K562 (cell line): ENCODE results near the gene NT5C1A. TPM values are rescaled to one million over a fixed set of nuclear protein-coding genes. Genes with fewer than 3 reads are reported as not detected.

Experiments used
- ARID1B ChIP-seq: fragments of 450-650 bp; IDR thresholded peaks from 2 replicates; pipeline ENCODE4 v1.6.1; 2016; ENCODE audit warnings: antibody characterized with exemption, mild to moderate bottlenecking, inconsistent platforms
- C11orf30 ChIP-seq: fragments of 450-650 bp; IDR thresholded peaks from 2 replicates; pipeline ENCODE4 v1.6.1; 2016; ENCODE audit warnings: low read depth, mild to moderate bottlenecking
- CBX1 ChIP-seq: sonication (generic); IDR thresholded peaks from 2 replicates; pipeline ENCODE4 v1.6.1; 2016; ENCODE audit warnings: antibody characterized with exemption, low read depth, mild to moderate bottlenecking
- ELF2 ChIP-seq: fragments of 250-450 bp; sonication (Bioruptor Pico); IDR thresholded peaks from 2 replicates; pipeline ENCODE4 v1.5.0; 2021; ENCODE audit warnings: mild to moderate bottlenecking
- FOXK2 ChIP-seq, 2 experiments: fragments of 450-650 bp; IDR thresholded peaks in 1 of 2; conservative IDR thresholded peaks in 1 of 2; 2 replicates each; pipeline ENCODE4 v1.6.1; 2016; ENCODE audit warnings: low read depth in 2 of 2, mild to moderate bottlenecking in 1 of 2
- KLF10 ChIP-seq: fragments of 250-450 bp; sonication (Bioruptor Pico); IDR thresholded peaks from 2 replicates; pipeline ENCODE4 v1.6.1; 2021; ENCODE audit warnings: matching md5 sums
- MAFG ChIP-seq: fragments of 450-650 bp; conservative IDR thresholded peaks from 2 replicates; pipeline ENCODE4 v1.6.1; 2016; ENCODE audit warnings: missing genetic modification characterization, missing compliant biosample characterization
- NFE2 ChIP-seq: IDR thresholded peaks from 2 replicates; pipeline ENCODE4 v1.6.1; 2014; ENCODE audit warnings: antibody characterized with exemption, low read depth
- NFE2L1 ChIP-seq: fragments of 450-650 bp; IDR thresholded peaks from 2 replicates; pipeline ENCODE4 v1.6.1; 2016; ENCODE audit warnings: missing genetic modification characterization, low read depth, mild to moderate bottlenecking, missing compliant biosample characterization, moderate library complexity, borderline replicate concordance
- PHTF2 ChIP-seq: fragments of 250-450 bp; sonication (Bioruptor Pico); IDR thresholded peaks from 2 replicates; pipeline ENCODE4 v1.5.0; 2021; ENCODE audit warnings: mild to moderate bottlenecking
- PML ChIP-seq: IDR thresholded peaks from 2 replicates; pipeline ENCODE4 v1.6.1; 2012; ENCODE audit warnings: low read length, inconsistent platforms
- POLR3A ChIP-seq: IDR thresholded peaks from 2 replicates; pipeline ENCODE4 v1.6.1; 2011; ENCODE audit warnings: borderline replicate concordance, mild to moderate bottlenecking, moderate library complexity; ENCODE audit not compliant: insufficient read length, insufficient read depth; ENCODE audit errors: extremely low read depth
- RBFOX2 ChIP-seq: fragments of 200-400 bp; formaldehyde crosslinking; IDR thresholded peaks from 2 replicates; pipeline ENCODE4 v1.6.1; 2017; ENCODE audit warnings: low read depth, mild to moderate bottlenecking, low read length, moderate library complexity
- SIRT6 ChIP-seq: IDR thresholded peaks from one replicate; pipeline ENCODE4 v1.6.1; 2012; ENCODE audit warnings: low read depth, mild to moderate bottlenecking, control low read depth, inconsistent platforms, low read length, moderate library complexity
- SMARCA5 ChIP-seq: fragments of 450-650 bp; IDR thresholded peaks from 2 replicates; pipeline ENCODE4 v1.6.1; 2016
- SMARCE1 ChIP-seq: fragments of 450-650 bp; IDR thresholded peaks from 2 replicates; pipeline ENCODE4 v1.7.1; 2016; ENCODE audit warnings: mild to moderate bottlenecking
- SRSF9 ChIP-seq: fragments of 200-400 bp; formaldehyde crosslinking; IDR thresholded peaks from 2 replicates; pipeline ENCODE4 v1.6.1; 2017; ENCODE audit warnings: low read depth, low read length, borderline replicate concordance
- SUPT5H ChIP-seq: fragments of 450-650 bp; IDR thresholded peaks from 2 replicates; pipeline ENCODE4 v1.6.1; 2016
- ZSCAN32 ChIP-seq: fragments of 450-650 bp; formaldehyde crosslinking; IDR thresholded peaks from 2 replicates; pipeline ENCODE4 v1.4.0; 2020; ENCODE audit warnings: mild to moderate bottlenecking, moderate library complexity
- polyA plus RNA-seq, 8 experiments: library from polyadenylated mRNA; depleted of rRNA in 4 of 8; stranded (reverse) in 5 of 8; unstranded in 3 of 8; fragments of >200 nt; fragmentation: Nextera tagmentation in 2 of 8; fragmentation: Illumina TruSeq in 1 of 8; extraction: Ambion mirVana in 2 of 8; extraction: Trizol in 1 of 8; gene quantifications; 2 replicates each; pipeline versions ENCODE4 v1.2.1 to v1.2.3, GENCODE V29; 2011 to 2014; ENCODE audit warnings: inconsistent platforms in 1 of 8, missing spikeins in 1 of 8
- total RNA-seq, 7 experiments: library from RNA; depleted of rRNA in 6 of 7; stranded (reverse); fragments of >200 nt in 6 of 7; fragmentation: Illumina TruSeq in 2 of 7; extraction: Trizol in 2 of 7; gene quantifications; 2 replicates each; pipeline versions ENCODE4 v1.2.1 to v1.2.3, GENCODE V29; 2011 to 2021; ENCODE audit warnings: low replicate concordance in 1 of 7
- TF ChIP-seq, protein P1 (sequence below): fragments of 250-450 bp; sonication (Bioruptor Pico); IDR thresholded peaks from 2 replicates; pipeline ENCODE4 v1.9.0; 2021; ENCODE audit warnings: mild to moderate bottlenecking, inconsistent platforms
- TF ChIP-seq, protein P2 (sequence below): sonication (generic); formaldehyde crosslinking; IDR thresholded peaks from 2 replicates; pipeline ENCODE4 v1.8.1; 2022; ENCODE audit warnings: missing genetic modification reagents
- TF ChIP-seq, protein P3 (sequence below): fragments of 450-650 bp; IDR thresholded peaks from 2 replicates; pipeline ENCODE4 v1.6.1; 2017; ENCODE audit warnings: antibody characterized with exemption
- TF ChIP-seq, protein P4 (sequence below): fragments of 200-800 bp; sonication (Bioruptor generic); IDR thresholded peaks from 2 replicates; pipeline ENCODE4 v1.6.1; 2017; ENCODE audit warnings: missing genetic modification characterization, missing compliant biosample characterization

Gene NT5C1A
- total and polyA plus RNA-seq, 9 of the 15 experiments (the other 6 are each of a cell fraction or from before 2014, with no cell fraction given), result not detected

DNA sequence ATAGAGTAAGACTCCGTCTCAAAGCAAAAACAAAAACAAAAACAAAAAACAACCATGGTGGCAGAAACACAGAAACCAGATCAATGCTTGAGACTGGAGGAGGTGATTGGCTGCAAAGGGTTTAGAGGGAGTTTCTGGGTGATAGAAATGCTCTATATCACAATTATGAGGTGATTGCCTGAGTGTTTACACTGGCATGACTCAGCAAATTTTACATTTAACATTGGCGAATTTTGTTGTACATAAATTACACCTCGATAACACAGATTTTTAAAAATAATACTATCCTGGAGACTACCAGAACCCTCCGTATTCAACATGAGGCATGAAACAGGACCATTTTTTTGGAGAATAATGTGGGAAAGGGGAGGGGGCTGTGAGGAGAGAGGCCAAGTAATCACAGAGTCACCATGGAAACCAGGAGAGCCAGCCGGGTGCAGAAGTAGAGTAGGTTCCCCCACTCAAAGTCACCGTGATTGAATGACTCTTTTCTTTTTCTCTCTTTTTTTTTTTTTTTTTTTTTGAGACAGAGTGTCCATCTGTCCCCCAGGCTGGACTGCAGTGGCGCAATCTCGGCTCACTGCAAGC, 56.7 kb downstream of the NT5C1A start (continued):
- TF ChIP-seq, protein P1, sequence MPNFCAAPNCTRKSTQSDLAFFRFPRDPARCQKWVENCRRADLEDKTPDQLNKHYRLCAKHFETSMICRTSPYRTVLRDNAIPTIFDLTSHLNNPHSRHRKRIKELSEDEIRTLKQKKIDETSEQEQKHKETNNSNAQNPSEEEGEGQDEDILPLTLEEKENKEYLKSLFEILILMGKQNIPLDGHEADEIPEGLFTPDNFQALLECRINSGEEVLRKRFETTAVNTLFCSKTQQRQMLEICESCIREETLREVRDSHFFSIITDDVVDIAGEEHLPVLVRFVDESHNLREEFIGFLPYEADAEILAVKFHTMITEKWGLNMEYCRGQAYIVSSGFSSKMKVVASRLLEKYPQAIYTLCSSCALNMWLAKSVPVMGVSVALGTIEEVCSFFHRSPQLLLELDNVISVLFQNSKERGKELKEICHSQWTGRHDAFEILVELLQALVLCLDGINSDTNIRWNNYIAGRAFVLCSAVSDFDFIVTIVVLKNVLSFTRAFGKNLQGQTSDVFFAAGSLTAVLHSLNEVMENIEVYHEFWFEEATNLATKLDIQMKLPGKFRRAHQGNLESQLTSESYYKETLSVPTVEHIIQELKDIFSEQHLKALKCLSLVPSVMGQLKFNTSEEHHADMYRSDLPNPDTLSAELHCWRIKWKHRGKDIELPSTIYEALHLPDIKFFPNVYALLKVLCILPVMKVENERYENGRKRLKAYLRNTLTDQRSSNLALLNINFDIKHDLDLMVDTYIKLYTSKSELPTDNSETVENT (CRISPR knock-in tag), result no peak
- TF ChIP-seq ARID1B, result peak; percentile 50; the same call in 1 of the 2 replicates
- TF ChIP-seq NFE2, result peak; percentile 96
- no peak for TF ChIP-seq SUPT5H
- TF ChIP-seq, protein P2, sequence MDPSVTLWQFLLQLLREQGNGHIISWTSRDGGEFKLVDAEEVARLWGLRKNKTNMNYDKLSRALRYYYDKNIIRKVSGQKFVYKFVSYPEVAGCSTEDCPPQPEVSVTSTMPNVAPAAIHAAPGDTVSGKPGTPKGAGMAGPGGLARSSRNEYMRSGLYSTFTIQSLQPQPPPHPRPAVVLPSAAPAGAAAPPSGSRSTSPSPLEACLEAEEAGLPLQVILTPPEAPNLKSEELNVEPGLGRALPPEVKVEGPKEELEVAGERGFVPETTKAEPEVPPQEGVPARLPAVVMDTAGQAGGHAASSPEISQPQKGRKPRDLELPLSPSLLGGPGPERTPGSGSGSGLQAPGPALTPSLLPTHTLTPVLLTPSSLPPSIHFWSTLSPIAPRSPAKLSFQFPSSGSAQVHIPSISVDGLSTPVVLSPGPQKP (CRISPR knock-in tag), result no peak
- peak; percentile 97 for TF ChIP-seq NFE2L1 (tag)
- TF ChIP-seq ZSCAN32 (CRISPR knock-in tag), result no peak
- TF ChIP-seq, protein P3, sequence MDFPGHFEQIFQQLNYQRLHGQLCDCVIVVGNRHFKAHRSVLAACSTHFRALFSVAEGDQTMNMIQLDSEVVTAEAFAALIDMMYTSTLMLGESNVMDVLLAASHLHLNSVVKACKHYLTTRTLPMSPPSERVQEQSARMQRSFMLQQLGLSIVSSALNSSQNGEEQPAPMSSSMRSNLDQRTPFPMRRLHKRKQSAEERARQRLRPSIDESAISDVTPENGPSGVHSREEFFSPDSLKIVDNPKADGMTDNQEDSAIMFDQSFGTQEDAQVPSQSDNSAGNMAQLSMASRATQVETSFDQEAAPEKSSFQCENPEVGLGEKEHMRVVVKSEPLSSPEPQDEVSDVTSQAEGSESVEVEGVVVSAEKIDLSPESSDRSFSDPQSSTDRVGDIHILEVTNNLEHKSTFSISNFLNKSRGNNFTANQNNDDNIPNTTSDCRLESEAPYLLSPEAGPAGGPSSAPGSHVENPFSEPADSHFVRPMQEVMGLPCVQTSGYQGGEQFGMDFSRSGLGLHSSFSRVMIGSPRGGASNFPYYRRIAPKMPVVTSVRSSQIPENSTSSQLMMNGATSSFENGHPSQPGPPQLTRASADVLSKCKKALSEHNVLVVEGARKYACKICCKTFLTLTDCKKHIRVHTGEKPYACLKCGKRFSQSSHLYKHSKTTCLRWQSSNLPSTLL, result no peak
- TF ChIP-seq C11orf30, result peak; percentile 97
- peak; percentile 99 for TF ChIP-seq MAFG (tag)
- peak; percentile 48; the same call in 1 of the 2 replicates for TF ChIP-seq SMARCE1
- no peak for TF ChIP-seq KLF10 (CRISPR knock-in tag)
- peak; percentile 35 to 61; a peak in 1 of 4 replicates for TF ChIP-seq FOXK2 (conservative IDR thresholded peaks at IDR 0.05 in 1 of 2, IDR thresholded peaks at IDR 0.05 in 1 of 2; ENCODE audit: low read depth in 2 of 2)
- no peak for TF ChIP-seq PHTF2 (CRISPR knock-in tag)
- no peak for TF ChIP-seq RBFOX2
- no peak for TF ChIP-seq SIRT6
- no peak for TF ChIP-seq SRSF9
- TF ChIP-seq CBX1, result no peak
- TF ChIP-seq POLR3A, result no peak
- no peak for TF ChIP-seq PML
- TF ChIP-seq ELF2, result no peak
- TF ChIP-seq, protein P4, sequence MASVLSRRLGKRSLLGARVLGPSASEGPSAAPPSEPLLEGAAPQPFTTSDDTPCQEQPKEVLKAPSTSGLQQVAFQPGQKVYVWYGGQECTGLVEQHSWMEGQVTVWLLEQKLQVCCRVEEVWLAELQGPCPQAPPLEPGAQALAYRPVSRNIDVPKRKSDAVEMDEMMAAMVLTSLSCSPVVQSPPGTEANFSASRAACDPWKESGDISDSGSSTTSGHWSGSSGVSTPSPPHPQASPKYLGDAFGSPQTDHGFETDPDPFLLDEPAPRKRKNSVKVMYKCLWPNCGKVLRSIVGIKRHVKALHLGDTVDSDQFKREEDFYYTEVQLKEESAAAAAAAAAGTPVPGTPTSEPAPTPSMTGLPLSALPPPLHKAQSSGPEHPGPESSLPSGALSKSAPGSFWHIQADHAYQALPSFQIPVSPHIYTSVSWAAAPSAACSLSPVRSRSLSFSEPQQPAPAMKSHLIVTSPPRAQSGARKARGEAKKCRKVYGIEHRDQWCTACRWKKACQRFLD (CRISPR knock-in tag), result no peak
- no peak for TF ChIP-seq SMARCA5
